HG03159 (cell line): ENCODE results near the gene NSFL1C.
"Not testable (repeated sequence)": the region's sequence is repeated elsewhere in the genome, so short reads cannot be mapped to it uniquely, and the experiment has no call there.

ENCODE experiments used
- ATAC-seq: cut with Tn5 transposase; IDR thresholded peaks from one replicate; pipeline ENCODE4 v1.9.1; 2021; ENCODE audit warnings: mild to moderate bottlenecking, moderate library complexity; ENCODE audit not compliant: unreplicated experiment

Gene NSFL1C

GRCh38 chr20:1466211-1467081, at the start of gene NSFL1C:
Gene NSFL1C (minus strand): TSS chr20:1466849. CDS start chr20:1466824, 25 bp downstream.
- ATAC-seq: peak; percentile 79

GRCh38 chr20:1513801-1514200, 47.2 kb upstream of the NSFL1C start:
- no peak for ATAC-seq

DNA sequence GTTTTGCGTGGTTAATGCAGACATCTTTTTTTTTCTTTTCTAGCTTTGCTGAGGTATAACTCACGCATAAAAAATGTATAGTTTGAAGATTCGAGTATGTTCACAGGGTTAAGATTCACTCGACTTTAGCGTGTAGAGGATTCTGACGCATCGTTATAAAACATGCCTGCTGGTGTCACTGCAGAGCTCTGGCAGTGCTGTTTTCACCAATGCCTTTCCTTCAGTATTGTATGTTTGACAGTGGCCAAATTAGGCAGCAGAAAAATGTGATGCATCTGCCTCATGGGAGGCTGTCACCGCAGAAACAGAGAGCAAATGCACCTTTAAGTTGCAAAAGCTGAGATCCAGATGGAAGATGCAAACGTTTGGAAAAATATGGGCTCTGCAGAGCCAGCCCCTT, 42.6 kb upstream of the NSFL1C start:
- ATAC-seq: no peak

- no peak for ATAC-seq
Measured at GRCh38 chr20:1508574-1508973, 41.9 kb upstream of the NSFL1C start.

GRCh38 chr20:1507276-1507675, 40.6 kb upstream of the NSFL1C start:
- no peak for ATAC-seq

GRCh38 chr20:1505871-1506270, 39.2 kb upstream of the NSFL1C start:
- no peak for ATAC-seq

DNA sequence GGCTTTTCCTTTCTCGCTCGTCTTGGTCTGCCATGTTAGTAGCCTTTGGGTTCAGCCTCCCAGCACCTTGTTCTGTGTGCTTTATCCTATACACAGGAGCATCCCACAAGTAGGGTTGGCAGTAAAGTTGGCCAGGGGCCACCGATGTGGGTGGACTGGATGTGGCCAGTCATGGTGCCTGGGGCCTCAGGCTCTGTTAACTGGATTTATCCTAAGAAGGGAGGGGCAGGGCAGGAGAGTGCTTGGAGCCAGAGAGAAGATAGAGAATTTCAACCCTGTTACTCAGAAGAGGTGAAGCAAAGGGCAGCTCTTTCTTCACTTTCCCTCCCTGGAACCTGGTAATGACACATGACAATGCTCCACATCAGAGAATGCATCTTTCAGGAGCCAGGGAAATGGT, 38.7 kb upstream of the NSFL1C start:
- no peak for ATAC-seq

GRCh38 chr20:1503564-1504227, 37.0 kb upstream of the NSFL1C start:
- ATAC-seq: peak; percentile 92

- ATAC-seq: no peak
Measured at GRCh38 chr20:1500496-1500895, 33.8 kb upstream of the NSFL1C start.

- ATAC-seq: no peak
Measured at GRCh38 chr20:1499528-1500420, 33.1 kb upstream of the NSFL1C start.

GRCh38 chr20:1497371-1497770, 30.7 kb upstream of the NSFL1C start:
- not testable (repeated sequence) for ATAC-seq

- no peak for ATAC-seq
Measured at GRCh38 chr20:1496930-1497329, 30.3 kb upstream of the NSFL1C start.

GRCh38 chr20:1494436-1494835, 27.8 kb upstream of the NSFL1C start:
- no peak for ATAC-seq

- ATAC-seq: no peak
Measured at GRCh38 chr20:1493536-1493935, 26.9 kb upstream of the NSFL1C start.

- ATAC-seq: no peak
Measured at GRCh38 chr20:1491860-1492642, 25.4 kb upstream of the NSFL1C start.

GRCh38 chr20:1491281-1491840, 24.7 kb upstream of the NSFL1C start, which contains the start of gene SIRPB2:
Gene SIRPB2 (minus strand): TSS chr20:1491420. CDS start chr20:1491359, 61 bp downstream.
- ATAC-seq: no peak

- ATAC-seq: no peak
Measured at GRCh38 chr20:1490643-1491195, 24.1 kb upstream of the NSFL1C start.

DNA sequence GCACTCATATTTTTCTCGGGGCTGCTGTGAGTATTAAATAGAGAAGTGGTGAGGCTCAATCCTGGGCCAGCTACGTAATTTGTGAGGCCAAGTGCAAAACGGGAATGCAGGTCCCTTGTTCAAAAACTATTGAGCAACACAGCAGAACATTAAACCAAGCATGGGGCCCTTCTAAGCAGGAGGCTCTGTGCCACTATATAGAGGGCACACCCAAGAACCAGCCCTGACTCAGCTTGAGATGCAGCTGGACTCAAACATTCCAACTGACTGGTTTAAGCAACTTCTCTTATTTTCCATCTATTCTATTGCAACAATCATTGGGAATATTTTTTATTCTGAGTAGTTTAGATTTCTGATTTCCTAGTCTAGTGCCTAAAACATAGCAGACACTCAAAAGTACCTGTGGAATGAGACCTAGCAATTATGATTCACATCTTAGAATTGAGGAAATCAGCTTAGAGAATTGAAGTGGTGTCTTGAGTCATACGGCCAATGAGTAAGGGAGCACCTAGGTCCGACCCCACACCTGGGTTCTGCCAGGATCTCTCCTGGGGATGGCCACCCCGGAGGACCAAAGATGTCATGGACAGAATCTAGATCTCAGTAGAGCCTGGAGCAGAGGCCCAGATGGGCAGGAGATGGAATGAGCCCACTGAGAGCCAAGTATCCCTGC, 23.3 kb upstream of the NSFL1C start:
- ATAC-seq: no peak

- ATAC-seq: no peak
Measured at GRCh38 chr20:1489325-1489724, 22.7 kb upstream of the NSFL1C start.
